GM21447 (cell line): ENCODE measurements around the gene CD79B.

ENCODE experiments used
- ATAC-seq: cut with Tn5 transposase; IDR thresholded peaks from one replicate; pipeline ENCODE4 v1.9.1; 2021; ENCODE audit not compliant: unreplicated experiment

The CD79B gene

GRCh38 chr17:63954402-63955063, 22.4 kb upstream of the CD79B start:
- peak; percentile 75 for ATAC-seq

- no peak for ATAC-seq
Measured at GRCh38 chr17:63950940-63951907, 19.1 kb upstream of the CD79B start.

DNA sequence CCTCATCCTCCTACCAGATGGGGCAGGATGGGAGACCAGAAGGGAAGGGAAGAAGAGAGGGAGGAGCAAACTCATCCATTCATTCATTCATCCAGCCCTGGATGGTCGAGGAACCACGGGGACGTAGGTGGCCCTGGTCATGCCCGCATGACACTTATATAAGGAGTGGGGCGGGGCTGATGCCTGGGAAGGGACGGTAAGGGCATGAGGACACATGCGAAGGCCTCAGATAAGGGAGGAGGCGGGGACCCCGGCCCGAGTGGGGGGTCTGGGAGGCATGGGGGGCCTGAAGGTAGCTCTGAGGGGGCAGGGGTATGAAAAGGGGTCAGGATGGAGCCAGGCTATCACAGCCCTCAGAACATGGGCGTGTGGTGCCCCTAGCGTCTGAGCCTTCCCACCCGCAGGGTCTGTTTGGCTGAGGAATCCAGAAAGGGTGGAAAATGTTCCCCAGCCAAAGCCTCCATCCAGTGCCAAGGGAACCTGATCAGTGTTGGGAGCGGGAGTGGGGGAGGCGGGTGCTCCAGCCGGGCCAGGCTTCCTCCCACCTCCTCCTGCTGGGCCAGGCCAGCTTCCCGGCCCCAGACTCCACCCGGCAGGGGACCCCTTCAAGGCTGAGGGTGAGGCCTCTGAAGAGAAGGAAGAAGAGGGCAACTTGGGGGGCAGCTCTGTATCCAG, 17.6 kb upstream of the CD79B start:
- ATAC-seq = no peak

- ATAC-seq = no peak
Measured at GRCh38 chr17:63948521-63948920, 16.4 kb upstream of the CD79B start.

DNA sequence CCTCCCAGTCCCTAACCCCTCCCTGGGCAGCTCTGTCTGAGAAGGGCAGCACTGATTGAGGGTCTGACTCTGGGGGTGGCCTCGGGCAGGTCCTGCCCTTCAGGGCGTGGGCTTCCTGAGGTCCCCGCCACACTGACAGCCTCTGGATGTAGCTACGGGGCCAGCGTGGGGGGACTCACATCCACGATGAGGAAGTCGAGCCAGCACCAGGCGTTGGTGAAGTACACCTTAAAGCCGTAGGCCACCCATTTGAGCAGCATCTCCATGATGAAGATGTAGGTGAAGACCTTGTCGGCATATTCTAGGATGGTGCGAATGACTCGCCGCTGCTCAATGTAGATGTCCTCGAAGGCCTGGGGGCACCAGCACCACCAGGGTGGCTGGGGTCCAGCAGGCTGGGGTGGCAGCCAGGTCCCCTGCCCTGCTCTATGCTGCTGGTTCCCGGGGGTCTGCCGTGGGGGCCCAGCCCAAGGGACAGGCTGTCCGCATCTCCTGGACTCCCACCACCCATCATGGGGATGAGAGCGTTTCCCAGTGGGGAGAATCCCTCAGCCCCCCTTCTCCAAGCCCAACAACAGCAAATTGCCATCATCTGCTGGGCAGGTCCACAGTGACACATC, 15.7 kb upstream of the CD79B start:
- no peak for ATAC-seq

DNA sequence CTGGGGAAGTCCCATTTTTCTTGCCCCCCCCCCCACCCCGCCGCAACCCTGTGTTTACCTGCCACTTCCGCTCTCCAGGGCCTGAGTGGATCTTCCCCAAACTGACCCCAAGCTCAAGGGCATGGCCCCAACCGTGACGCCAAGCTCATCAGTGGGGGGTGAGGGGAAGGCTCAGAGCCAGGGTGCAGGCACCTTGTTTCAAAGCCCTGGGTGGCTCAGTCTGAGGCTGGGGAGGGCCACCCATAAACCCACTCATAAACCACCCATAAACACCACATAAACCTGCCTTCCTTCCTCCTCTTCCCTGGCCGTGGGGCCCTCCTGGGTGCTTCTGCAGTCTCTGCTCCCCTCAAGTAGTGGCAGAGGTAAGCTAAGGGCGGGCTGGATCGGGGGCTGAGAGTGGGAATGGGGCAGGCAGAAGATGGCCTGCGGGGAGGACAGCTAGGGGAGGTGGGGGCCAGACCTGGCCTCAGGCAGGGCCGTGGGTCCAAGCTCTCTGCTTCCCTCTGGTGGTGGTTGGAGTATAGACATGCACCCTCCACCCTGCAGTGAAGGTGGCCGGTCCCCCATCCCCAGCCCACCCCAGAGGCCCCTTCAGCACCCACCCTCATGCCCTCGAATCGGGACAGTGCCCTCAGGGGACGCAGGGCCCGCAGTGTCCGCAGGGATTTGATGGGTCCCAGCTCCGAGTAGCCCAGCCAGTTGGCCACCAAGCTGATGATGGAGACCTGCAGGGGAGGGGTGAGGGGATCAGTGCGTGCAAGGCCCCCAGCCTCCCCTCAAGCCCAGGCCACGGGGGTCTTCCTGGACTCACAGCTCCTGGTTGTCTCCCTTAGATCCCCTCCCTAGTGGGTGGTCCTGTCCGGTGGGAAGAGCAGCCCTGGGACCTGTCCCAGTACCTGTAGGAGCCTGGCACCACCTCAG, 14.6 kb upstream of the CD79B start:
- ATAC-seq = peak; percentile 62

GRCh38 chr17:63945784-63946439, 13.8 kb upstream of the CD79B start:
- ATAC-seq = peak; percentile 45

- ATAC-seq = no peak
Measured at GRCh38 chr17:63944736-63945499, 12.8 kb upstream of the CD79B start.

DNA sequence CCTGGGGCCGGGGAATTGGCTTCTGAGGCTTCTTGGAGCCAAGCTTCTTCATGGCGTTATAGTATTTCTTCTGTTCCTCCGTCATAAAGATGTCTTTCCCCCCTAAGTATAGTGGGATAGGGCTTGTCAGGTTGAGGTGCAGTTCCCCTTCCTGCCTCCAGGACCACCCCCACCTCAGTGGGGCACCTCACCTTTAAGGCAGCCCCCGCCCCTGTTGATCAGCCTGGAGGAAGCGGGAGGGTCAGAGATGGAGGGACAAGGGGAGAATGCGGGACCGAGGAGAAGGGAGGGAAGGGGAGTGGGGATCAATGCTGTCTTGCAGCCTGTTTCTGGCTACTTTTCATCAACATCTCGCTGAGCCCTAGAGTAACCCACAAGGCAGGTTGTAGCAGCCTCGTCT, 11.6 kb upstream of the CD79B start:
- no peak for ATAC-seq

DNA sequence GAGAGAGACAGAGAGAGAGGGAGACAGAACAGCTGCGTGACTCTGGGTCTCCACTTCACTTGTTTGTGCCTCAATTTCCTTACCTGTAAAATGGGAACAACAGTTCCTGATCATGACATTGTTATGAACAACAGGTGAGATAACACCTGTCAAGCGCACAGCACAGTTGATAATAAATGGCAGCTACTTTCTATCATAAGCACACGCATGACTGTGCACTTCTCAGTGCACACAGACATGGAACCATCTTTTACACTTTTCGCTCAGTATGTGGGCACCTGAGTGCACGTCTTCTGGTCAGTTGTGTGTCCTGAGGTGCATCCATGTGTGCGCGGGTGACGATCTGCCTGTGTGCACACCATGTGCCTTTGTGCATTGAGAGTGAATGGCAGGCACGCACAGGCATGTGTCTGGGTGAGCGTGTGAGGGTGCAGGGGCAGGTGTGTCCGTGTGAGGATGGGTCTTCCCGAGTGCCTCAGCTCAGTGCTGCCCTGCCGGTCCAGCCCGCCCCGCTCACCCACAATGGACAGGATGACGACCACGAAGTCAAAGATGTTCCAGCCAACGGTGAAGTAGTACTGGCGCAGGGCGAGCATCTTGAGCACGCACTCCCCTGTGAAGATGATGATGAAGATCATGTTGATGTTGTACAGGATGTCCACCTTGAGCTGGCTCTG, 10.3 kb upstream of the CD79B start:
- no peak for ATAC-seq

DNA sequence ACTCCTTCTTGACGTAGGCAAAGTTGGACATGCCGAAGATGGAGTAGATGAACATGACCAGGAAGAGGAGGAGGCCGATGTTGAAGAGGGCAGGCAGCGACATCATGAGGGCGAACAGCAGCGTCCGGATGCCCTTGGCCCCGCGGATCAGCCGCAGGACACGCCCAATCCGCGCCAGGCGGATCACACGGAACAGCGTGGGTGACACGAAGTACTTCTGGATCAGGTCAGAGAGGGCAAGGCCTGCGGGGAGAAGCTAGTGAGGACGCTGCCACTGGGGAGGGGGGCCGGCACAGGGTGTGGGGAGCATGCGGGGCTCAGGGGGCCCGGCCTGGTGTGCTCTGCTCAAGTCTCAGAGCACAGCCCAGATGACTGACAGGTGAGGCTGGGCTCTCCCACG, 9.6 kb upstream of the CD79B start:
- ATAC-seq = no peak

DNA sequence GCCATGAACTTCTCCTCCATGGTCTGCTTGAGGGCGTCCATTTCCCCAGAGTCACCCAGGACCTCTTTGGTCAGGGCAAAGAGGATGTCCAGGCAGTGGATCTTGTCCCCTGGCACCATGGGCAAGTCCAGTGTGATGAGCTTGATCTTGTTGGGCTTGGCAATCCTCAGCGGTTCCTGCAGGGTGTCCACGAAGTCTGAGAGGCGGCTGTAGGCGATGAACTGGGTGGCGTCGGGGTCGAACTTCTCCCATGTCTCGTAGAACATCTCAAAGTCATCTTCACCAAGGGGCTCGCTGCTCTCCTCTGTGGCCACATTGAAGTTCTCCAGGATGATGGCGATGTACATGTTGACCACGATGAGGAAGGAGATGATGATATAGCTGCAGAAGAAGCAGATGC, 9.0 kb upstream of the CD79B start:
- ATAC-seq = no peak

DNA sequence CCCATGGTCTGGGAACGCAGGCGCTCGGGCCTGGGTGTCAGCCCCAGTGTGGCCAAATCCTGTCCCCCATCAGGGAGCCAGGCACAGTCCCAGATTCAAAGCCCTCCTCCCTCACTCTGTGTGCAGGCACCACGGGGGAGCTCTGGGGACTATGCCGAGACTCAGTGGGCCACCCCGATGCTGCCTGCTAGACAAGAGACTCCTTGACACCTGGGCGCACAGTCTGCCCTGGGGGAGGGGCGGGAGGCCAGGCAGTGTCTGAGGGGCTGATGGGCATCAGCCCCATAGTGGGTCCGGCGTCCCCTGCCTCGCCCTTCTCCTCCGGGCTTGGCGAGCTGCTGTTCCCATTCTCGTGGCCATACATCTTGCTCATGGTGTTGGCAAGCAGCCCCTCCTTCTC, 8.5 kb upstream of the CD79B start:
- ATAC-seq = no peak

- no peak for ATAC-seq
Measured at GRCh38 chr17:63939884-63940283, 7.8 kb upstream of the CD79B start.

GRCh38 chr17:63939401-63939800, 7.3 kb upstream of the CD79B start:
- no peak for ATAC-seq

DNA sequence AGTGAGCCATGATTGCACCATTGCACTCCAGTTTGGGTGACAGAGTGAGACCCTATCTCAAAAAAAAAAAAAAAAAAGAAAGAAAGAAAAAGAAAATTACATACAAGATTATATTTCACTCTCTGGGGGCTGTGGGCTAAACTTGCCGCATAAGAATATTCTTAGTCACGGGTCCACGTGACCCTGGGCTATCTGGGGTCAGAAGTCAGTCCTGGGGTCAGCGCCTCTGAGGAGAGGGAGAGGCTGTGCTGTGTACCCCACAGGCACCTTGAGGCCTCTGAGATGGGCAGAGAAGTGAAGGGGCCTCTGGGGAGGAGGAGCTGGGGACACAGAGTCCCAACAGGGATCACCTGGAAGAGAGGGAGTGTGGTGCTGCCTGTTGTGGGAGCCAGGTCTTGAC, 5.8 kb upstream of the CD79B start:
- ATAC-seq = no peak

GRCh38 chr17:63937319-63937718, 5.2 kb upstream of the CD79B start:
- no peak for ATAC-seq
